Fibroblast of villous mesenchyme (primary cell): Measurements from ENCODE around the gene ANXA6. TPM values are rescaled to one million over a fixed set of nuclear protein-coding genes. Genes with fewer than 3 reads are reported as not detected.

Source experiments
- DNase-seq: peaks from one replicate; pipeline ENCODE4 v3.0.0-alpha.2; 2010; ENCODE audit warnings: low read depth
- H3K4me3 ChIP-seq: 2 replicates; pipeline ENCODE4 v1.5.1; 2011; ENCODE audit warnings: low read depth, mild to moderate bottlenecking, low read length
- total RNA-seq: library from RNA; depleted of rRNA; stranded (reverse); fragments of >200 nt; gene quantifications from 2 replicates; pipeline ENCODE4 v1.2.3, GENCODE V29; 2012
- TF ChIP-seq, protein P1 (sequence below): IDR thresholded peaks from 2 replicates; pipeline ENCODE4 v1.5.1; 2012; ENCODE audit warnings: low read depth, mild to moderate bottlenecking, low read length; ENCODE audit not compliant: insufficient read depth

ANXA6 gene
- total RNA-seq, 1 donor: 537 TPM

DNA sequence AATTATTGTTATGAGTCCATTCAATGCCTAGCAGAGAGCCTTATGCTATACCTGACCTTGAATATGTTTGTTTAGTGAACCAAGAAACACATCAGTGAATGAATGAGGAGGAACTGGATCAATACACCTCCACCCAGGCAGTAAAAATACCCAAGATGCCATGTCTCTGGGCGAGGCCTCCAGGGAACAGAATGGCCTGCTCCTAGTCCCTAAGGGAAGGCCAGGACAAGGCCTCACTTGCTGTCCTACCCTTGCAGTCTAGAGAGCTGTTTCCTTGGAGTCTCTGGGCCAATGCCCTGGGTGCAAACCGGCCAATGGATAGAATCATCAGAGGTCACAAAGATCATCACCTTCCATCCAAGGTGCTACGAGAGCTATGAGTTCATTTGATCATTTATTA is 102.9 kb downstream of the ANXA6 start:
- no peak overlapping the region for H3K4me3 ChIP-seq
- TF ChIP-seq, protein P1, sequence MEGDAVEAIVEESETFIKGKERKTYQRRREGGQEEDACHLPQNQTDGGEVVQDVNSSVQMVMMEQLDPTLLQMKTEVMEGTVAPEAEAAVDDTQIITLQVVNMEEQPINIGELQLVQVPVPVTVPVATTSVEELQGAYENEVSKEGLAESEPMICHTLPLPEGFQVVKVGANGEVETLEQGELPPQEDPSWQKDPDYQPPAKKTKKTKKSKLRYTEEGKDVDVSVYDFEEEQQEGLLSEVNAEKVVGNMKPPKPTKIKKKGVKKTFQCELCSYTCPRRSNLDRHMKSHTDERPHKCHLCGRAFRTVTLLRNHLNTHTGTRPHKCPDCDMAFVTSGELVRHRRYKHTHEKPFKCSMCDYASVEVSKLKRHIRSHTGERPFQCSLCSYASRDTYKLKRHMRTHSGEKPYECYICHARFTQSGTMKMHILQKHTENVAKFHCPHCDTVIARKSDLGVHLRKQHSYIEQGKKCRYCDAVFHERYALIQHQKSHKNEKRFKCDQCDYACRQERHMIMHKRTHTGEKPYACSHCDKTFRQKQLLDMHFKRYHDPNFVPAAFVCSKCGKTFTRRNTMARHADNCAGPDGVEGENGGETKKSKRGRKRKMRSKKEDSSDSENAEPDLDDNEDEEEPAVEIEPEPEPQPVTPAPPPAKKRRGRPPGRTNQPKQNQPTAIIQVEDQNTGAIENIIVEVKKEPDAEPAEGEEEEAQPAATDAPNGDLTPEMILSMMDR: no peak
- DNase-seq: no peak

DNA sequence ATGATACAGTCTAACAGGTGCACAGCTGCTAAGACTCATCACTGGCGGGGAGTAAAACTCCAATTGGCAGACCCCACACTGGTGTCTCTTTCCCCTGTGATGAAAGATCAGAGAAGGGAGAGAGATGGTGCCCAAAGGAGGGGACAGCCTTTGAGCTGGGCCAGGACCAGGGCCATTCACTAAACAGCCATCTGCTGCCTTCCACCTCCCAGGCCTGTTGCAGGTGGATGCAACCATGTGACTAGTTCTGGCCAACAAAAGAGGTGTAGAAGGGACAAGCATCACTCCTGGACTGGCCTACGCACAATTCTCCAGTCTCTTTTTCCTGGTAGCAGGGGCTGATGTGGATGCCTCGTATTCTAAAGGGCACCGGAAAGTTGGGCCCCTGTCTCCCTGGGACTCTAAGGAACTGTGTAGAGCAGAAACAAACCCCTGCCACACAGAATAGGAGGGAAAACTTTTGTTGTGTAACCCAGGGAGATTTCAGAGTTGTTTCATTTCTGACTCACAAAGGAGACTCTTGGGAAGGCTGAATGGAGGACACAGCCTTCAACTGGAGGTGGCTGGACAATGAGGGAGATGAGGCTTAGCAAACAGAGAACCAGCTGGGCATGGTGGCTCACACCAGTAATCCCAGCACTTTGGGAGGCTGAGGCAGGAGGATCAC is 103.7 kb downstream of the ANXA6 start:
- TF ChIP-seq, protein P1: no peak
- DNase-seq: no peak
- no peak overlapping the region for H3K4me3 ChIP-seq

DNA sequence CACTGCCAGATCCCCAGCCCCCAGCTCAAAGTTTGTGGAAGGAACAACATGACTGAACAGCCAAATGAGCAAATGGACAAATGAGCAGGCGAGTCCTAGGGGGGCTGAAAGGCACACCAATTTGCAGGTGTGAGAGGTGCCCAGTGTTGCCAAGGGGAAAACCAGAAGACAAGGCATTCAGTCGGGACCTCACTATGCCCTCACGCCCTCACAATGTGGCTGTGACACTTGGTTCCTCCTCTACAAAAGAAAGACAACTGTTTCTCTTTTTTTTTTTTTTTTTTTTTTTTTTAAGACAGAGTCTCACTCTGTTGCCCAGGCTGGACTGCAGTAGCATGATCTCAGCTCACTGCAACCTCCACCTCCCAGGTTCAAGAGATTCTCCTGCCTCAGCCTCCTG is 104.7 kb downstream of the ANXA6 start:
- TF ChIP-seq, protein P1: no peak
- no peak for DNase-seq
- H3K4me3 ChIP-seq: no peak overlapping the region

DNA sequence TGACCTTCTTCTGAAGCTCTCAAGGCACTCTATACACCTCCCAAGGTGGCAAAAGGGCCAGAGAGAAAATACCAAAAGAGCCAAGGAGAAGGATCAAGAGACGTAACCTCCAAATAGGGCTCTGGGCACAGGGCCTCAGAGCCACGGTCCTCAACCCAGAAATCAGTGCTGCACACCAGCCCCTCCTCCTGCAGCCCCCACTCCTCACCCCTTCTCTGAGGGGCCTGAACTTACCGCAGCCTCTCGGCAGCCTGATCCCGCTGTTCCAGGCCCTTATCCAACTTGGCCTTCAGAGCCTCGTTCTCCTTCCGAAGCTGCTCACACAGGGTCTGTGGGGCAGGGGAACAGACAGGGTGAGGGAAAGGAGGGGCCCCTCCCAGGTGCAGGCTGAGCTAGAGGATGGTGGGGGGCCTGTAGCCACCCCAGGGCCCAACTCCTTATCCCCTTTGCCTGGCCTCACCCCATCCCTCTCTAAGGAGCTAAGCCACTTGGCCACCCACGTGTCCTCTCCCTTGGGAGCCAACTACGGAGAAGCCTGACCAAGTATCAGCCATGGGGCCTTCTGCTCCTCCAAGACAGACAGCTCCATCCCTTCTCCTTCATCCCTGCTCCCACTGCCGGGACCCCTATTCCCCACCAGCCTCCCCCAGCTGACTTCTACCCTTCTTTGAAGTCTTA is 105.5 kb downstream of the ANXA6 start:
- no peak for DNase-seq
- TF ChIP-seq, protein P1: no peak
- no peak overlapping the region for H3K4me3 ChIP-seq

DNA sequence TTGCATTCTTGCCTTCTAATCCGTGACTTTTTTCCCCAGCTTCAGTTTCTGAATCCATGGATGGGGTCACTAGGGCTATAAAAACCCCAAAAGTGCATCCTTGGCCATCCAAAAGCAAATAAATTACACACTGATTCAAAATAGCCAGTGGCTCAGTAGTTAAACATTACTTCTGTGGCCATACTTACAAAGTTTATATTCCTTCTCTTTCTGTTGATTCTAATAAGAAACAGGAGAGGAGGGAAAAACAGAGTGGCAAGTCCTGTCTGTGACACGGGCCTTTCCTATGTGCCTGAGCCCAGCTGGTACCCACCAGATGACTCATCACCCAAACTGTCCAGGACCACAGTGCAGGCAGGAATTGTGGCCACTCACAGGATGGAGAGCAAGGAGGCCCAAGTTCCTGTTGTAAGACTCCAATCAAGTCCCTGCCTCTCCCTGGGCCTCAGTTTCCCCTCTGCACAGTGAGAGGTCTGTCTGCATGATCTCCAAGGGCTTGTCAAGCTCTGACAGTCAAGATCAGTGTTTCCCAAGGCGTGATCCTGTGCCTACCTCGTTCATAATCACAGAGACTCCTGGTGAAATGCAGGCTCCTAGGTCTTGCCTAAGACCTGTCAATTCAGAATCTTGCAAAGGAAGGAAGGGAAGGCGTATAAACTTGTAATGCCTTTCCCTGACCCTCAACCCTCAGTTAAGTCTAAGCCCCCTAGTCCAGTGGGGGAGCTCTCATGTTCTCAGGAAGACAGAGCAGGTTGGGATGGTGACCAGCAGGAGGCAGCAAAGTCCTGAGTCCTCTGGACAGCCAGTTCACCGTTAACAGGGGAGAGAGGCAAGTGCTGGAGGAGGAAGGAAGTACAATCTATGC is 106.3 kb downstream of the ANXA6 start:
- DNase-seq: peak; percentile 83
- H3K4me3 ChIP-seq: no peak overlapping the region
- TF ChIP-seq, protein P1: peak; percentile 96

Other genes starting within 250 kb of the ANXA6 start
- gene GPX3, start 137.2 kb downstream of the ANXA6 start, total RNA-seq: 3.5 and 3.9 TPM in 2 replicates
- gene TNIP1, start 76.7 kb downstream of the ANXA6 start, total RNA-seq: 88.3 and 108 TPM in 2 replicates
- 3.0 and 3.2 TPM in 2 replicates for gene CCDC69, start 66.3 kb upstream of the ANXA6 start, total RNA-seq
- 18.7 and 28.1 TPM in 2 replicates for gene GM2A, start 95.4 kb upstream of the ANXA6 start, total RNA-seq
- gene SLC36A3, start 146.0 kb upstream of the ANXA6 start, total RNA-seq: not detected in 2 replicates
- gene SLC36A2, start 189.8 kb upstream of the ANXA6 start, total RNA-seq: not detected in 2 replicates